PFSK-1 (cell line): ENCODE measurements around the gene RASA1.

Experiments used
- FOXP2 ChIP-seq: optimal IDR thresholded peaks from 2 replicates; pipeline ENCODE3; 2011; ENCODE audit warnings: borderline replicate concordance, control low read depth, inconsistent platforms; ENCODE audit not compliant: insufficient read depth; ENCODE audit errors: extremely low read length, extremely low read depth
- POLR2AphosphoS5 ChIP-seq: IDR thresholded peaks from 2 replicates; pipeline ENCODE4 v1.6.1; 2012; ENCODE audit warnings: low read depth, mild to moderate bottlenecking, control low read depth, low read length, moderate library complexity
- SIN3A ChIP-seq: IDR thresholded peaks from 2 replicates; pipeline ENCODE4 v1.6.1; 2012; ENCODE audit warnings: mild to moderate bottlenecking, low read length, moderate library complexity, borderline replicate concordance; ENCODE audit not compliant: insufficient read depth
- TAF1 ChIP-seq: IDR thresholded peaks from 2 replicates; pipeline ENCODE4 v1.6.1; 2012; ENCODE audit warnings: low read length, control low read depth, borderline replicate concordance; ENCODE audit not compliant: insufficient read depth
- TF ChIP-seq, protein P1 (sequence below), 2 experiments: IDR thresholded peaks; 2 replicates each; pipeline versions ENCODE4 v1.6.1 to v1.8.0; 2011 to 2012; ENCODE audit warnings: low read depth in 2 of 2, low read length in 2 of 2, control low read depth in 1 of 2, inconsistent platforms in 1 of 2, mild to moderate bottlenecking in 1 of 2, moderate library complexity in 1 of 2; ENCODE audit not compliant: insufficient read depth in 1 of 2

The RASA1 gene

DNA sequence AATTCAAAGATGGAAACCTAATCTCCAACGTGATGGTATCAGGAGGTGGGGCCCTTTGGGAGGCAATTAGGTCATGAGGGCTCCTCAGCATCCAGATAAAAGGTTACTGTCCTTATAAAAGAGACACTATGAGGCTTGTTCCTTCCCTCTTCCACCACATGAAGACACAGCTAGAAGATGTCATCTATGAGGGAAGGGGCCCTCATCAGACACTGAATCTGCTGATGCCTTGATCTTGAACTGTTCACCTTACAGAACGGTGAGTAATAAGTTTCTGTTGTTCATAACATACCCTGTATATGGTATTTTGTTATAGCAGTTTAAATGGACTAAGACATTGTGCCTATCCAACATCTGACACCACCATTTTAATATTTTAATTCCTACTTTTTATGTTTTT lies 164.8 kb downstream of the RASA1 start:
- TF ChIP-seq SIN3A (no peak), POLR2AphosphoS5 (no peak), TAF1 (no peak), FOXP2 (no peak)
- TF ChIP-seq, protein P1, sequence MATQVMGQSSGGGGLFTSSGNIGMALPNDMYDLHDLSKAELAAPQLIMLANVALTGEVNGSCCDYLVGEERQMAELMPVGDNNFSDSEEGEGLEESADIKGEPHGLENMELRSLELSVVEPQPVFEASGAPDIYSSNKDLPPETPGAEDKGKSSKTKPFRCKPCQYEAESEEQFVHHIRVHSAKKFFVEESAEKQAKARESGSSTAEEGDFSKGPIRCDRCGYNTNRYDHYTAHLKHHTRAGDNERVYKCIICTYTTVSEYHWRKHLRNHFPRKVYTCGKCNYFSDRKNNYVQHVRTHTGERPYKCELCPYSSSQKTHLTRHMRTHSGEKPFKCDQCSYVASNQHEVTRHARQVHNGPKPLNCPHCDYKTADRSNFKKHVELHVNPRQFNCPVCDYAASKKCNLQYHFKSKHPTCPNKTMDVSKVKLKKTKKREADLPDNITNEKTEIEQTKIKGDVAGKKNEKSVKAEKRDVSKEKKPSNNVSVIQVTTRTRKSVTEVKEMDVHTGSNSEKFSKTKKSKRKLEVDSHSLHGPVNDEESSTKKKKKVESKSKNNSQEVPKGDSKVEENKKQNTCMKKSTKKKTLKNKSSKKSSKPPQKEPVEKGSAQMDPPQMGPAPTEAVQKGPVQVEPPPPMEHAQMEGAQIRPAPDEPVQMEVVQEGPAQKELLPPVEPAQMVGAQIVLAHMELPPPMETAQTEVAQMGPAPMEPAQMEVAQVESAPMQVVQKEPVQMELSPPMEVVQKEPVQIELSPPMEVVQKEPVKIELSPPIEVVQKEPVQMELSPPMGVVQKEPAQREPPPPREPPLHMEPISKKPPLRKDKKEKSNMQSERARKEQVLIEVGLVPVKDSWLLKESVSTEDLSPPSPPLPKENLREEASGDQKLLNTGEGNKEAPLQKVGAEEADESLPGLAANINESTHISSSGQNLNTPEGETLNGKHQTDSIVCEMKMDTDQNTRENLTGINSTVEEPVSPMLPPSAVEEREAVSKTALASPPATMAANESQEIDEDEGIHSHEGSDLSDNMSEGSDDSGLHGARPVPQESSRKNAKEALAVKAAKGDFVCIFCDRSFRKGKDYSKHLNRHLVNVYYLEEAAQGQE (IDR thresholded peaks at IDR 0.05; ENCODE audit: insufficient read depth in 1 of 2, low read depth in 2 of 2, low read length in 2 of 2): no peak

DNA sequence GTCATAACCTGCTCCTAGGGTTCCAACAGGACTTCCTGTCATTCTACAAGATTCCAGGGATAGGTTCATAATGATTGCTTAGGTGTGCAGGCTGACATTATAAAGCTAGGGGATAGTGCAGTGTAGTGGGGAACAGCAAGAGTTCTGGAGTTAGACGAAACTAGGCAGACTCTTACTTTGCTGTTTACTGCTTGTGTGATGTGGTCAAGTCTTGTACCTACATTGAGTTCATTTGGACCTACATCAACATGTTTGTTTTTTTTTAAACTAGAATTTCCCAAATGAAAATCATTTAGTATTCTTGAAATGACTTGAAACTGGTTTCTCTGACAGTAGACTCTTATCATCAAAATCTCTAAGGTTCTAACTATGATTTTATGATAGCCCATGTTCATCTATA lies 166.3 kb downstream of the RASA1 start:
- no peak for TF ChIP-seq FOXP2
- TF ChIP-seq SIN3A: no peak

DNA sequence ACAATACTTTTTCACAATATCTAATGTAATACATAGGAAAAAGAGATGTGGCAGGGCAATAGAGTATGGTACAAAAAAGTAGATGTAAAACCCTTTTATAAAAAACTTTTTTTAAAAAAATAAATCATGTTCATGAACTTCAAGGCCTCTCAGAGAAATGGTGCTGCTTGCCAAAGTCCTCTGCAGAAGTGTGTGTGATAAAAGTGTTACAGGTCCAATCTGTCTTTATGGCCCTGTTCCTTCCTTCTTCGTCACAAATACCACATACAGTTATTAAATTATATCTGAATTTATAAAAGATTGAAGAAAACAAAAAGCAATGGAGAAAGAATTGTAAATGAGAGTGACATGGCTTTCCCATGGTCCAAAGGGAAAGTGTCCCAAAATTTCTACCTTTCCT lies 166.8 kb downstream of the RASA1 start:
- TF ChIP-seq SIN3A (no peak), POLR2AphosphoS5 (no peak), TAF1 (no peak), FOXP2 (no peak)
- TF ChIP-seq, protein P1 (IDR thresholded peaks at IDR 0.05; ENCODE audit: insufficient read depth in 1 of 2, low read depth in 2 of 2, low read length in 2 of 2): no peak

DNA sequence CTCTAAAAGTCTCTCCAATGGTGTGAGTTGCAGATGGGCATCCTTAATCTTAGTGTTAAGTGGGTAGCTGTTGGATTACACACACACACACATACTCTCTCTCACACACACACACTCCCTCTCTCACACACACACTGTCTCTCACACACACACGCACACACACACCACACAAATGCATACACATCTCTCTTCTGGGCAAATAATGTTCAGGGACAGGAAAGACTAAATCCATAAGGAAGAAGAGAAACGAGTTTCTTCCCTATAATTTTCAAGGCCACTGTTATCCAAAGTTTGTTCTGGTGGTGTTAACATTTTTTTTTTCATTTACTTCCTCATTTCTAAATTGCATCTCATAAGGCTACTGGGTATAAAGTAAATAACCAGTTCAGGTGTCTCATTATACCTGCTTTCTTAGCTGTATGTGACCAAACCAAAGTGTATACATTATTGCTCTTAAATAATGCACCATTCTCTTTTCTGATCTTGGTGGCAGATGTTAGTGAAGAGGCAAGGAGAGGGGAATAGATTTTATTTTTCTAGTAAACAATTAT lies 167.5 kb downstream of the RASA1 start:
- TF ChIP-seq SIN3A: no peak
- TF ChIP-seq POLR2AphosphoS5: no peak
- TF ChIP-seq, protein P1 (IDR thresholded peaks at IDR 0.05; ENCODE audit: insufficient read depth in 1 of 2, low read depth in 2 of 2, low read length in 2 of 2): no peak
- TF ChIP-seq FOXP2: no peak
- TF ChIP-seq TAF1: no peak

DNA sequence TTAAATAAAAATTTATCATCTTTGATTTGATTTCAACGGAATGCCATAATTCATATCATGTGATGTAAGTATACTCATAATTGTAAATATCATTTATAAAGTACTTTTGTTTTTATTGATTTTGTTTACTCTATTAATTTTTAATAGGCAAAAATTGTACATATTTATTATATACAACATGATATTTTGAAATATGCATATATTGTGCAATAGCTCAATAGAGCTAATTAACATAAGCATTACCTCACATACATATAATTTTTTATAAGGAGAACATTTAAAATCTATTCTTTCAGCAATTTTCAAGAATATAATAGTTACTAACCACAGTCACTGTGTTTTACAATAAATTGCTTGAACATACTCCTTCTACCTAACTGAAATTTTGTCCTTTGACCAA lies 170.0 kb downstream of the RASA1 start:
- no peak for TF ChIP-seq SIN3A
- TF ChIP-seq, protein P1 (IDR thresholded peaks at IDR 0.05; ENCODE audit: insufficient read depth in 1 of 2, low read depth in 2 of 2, low read length in 2 of 2): no peak
- TF ChIP-seq POLR2AphosphoS5: no peak
- TF ChIP-seq TAF1: no peak
- no peak for TF ChIP-seq FOXP2
